NB4 (cell line): ENCODE data around the gene COX7A2L.

Experiments
- DNase-seq: peaks from one replicate; pipeline ENCODE4 v3.0.0; 2010; ENCODE audit warnings: low read depth
- H3K4me3 ChIP-seq: one replicate; pipeline ENCODE4 v1.5.1; 2011; ENCODE audit warnings: mild to moderate bottlenecking, low read depth, low read length, moderate library complexity
- MYC ChIP-seq: IDR thresholded peaks from 2 replicates; pipeline ENCODE4 v1.6.1; 2011; ENCODE audit warnings: low read depth, low read length
- POLR2A ChIP-seq: IDR thresholded peaks from 2 replicates; pipeline ENCODE4 v1.6.1; 2011; ENCODE audit warnings: mild to moderate bottlenecking; ENCODE audit not compliant: insufficient read length; ENCODE audit errors: extremely low read depth
- TF ChIP-seq, protein P1 (sequence below): IDR thresholded peaks from one replicate; pipeline ENCODE4 v1.5.1; 2012; ENCODE audit warnings: low read depth, low read length
- TF ChIP-seq, protein P2 (sequence below): IDR thresholded peaks from 2 replicates; pipeline ENCODE4 v1.6.1; 2011; ENCODE audit warnings: low read depth, low read length

The COX7A2L gene

DNA sequence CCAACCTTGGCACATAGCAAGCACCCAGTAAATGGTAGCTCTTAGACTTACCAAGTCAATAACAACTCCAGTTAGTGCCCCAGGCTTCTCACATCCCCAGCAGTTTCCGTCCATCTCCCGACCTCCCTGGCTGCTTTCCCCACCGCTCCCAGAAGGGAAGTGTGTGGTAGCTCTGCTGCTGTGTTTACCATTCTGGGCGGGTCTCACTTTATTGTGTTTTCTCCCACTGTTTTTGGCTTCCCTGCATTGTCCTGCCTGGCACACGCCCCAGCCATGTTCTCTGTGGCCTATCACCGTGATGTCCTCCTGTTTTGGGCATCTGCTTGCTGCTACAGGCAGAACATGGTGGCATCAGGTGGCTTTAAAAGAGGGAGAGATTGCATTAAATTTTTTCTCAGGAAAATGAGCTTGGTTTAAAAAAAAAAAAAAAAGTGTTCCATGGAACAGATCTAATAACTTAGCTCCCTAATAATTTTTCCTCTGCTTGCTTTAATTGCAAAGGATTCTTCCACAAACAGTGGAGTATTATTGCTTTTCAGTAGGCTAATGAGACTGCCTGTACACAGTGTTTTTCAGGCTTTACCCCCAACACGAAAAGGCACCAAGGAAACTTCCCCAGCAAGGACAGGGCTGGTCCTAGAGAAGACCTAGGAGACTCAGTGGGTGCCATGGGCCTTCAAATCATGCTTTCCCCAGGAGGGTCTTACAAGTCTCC lies 8.0 kb upstream of the COX7A2L start:
- H3K4me3 ChIP-seq: no peak overlapping the region
- no peak for DNase-seq
- TF ChIP-seq MYC (no peak), POLR2A (no peak)
- TF ChIP-seq, protein P1, sequence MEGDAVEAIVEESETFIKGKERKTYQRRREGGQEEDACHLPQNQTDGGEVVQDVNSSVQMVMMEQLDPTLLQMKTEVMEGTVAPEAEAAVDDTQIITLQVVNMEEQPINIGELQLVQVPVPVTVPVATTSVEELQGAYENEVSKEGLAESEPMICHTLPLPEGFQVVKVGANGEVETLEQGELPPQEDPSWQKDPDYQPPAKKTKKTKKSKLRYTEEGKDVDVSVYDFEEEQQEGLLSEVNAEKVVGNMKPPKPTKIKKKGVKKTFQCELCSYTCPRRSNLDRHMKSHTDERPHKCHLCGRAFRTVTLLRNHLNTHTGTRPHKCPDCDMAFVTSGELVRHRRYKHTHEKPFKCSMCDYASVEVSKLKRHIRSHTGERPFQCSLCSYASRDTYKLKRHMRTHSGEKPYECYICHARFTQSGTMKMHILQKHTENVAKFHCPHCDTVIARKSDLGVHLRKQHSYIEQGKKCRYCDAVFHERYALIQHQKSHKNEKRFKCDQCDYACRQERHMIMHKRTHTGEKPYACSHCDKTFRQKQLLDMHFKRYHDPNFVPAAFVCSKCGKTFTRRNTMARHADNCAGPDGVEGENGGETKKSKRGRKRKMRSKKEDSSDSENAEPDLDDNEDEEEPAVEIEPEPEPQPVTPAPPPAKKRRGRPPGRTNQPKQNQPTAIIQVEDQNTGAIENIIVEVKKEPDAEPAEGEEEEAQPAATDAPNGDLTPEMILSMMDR: no peak
- TF ChIP-seq, protein P2, sequence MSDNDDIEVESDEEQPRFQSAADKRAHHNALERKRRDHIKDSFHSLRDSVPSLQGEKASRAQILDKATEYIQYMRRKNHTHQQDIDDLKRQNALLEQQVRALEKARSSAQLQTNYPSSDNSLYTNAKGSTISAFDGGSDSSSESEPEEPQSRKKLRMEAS: no peak

DNA sequence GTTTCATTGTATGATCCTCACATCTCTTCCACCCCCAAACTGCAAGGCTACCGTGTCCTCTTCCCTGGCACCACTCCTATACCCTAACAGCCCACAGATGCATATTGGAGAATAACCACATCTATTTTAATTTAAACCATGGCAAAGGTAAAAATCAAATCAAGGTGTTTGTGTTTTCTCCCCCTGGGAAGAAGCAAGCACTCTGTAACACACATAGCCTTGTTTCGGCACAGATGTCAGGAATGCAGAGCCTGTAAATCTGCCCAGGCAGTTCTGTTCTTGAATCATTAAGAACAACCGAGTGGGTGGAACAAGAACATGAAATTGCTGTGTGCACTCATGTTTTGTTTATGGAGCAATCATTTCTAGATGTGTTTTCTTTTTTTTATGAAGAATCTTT lies 6.8 kb upstream of the COX7A2L start:
- no peak overlapping the region for H3K4me3 ChIP-seq
- TF ChIP-seq POLR2A: no peak
- TF ChIP-seq, protein P1: no peak
- TF ChIP-seq, protein P2: no peak
- no peak for TF ChIP-seq MYC
- no peak for DNase-seq

DNA sequence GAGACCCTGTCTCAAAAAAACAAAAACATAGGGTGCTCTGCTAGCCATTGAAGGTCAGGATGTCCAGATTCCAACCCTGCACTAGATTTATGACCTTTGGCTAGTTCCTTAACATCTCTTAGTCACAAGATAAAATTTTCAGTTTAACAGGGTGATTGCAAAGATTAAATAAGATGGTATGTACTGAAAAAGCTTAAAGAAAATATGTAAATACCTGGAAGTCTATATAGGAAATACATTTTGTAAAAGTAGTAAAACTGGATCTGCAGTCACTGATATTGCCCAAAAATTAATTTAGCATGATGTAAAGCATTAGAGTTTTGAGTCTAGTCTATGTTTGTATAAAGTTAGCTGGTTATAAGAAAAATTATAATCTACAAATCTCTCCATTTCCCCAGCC lies 5.4 kb upstream of the COX7A2L start:
- TF ChIP-seq, protein P1: no peak
- TF ChIP-seq POLR2A (no peak), MYC (no peak)
- TF ChIP-seq, protein P2: no peak
- DNase-seq: no peak
- H3K4me3 ChIP-seq: no peak overlapping the region

DNA sequence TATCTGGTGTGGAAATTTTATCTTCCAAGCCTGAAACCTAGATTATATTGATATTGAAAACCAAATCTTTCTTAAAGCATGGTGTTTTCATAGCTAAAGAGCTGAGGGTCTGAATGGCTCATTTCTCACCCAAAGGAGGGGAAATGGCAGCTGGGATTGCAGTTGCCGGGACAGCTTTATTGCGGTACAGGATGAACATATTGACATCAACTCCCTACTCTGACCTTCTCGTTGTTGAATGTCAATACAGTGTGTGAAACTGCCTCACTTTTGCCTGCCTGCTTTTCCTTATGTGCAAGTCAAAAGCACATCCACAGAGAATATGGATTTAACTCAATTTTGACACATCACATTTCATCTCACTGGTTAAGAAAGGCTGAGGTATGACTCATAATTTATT lies 3.6 kb upstream of the COX7A2L start:
- no peak for TF ChIP-seq POLR2A
- TF ChIP-seq MYC: no peak
- TF ChIP-seq, protein P2: no peak

DNA sequence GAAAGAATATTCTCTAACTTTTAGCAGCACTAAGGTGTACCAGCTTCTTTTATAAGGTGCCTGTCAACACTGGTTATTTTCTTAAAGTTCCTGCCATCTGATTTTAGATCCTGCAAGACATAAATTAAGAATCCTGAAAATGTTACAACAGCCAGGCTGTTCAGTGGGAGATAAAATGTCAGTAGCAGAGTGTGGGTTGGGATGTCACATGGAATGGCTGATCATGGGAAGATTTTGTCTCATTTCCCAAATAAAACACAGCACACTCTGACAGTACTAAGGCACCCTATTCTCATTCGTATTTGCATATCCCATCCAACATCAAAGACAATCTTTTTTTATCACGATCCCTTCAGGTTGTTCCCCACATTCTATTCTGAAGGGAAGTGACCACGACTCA lies 2.4 kb upstream of the COX7A2L start:
- H3K4me3 ChIP-seq: no peak overlapping the region
- TF ChIP-seq, protein P2: no peak
- no peak for TF ChIP-seq MYC
- TF ChIP-seq, protein P1: no peak
- no peak for TF ChIP-seq POLR2A
- DNase-seq: no peak

More for the DNA sequence above, 3.6 kb upstream of the COX7A2L start:
- no peak for DNase-seq
- H3K4me3 ChIP-seq: no peak overlapping the region

DNA sequence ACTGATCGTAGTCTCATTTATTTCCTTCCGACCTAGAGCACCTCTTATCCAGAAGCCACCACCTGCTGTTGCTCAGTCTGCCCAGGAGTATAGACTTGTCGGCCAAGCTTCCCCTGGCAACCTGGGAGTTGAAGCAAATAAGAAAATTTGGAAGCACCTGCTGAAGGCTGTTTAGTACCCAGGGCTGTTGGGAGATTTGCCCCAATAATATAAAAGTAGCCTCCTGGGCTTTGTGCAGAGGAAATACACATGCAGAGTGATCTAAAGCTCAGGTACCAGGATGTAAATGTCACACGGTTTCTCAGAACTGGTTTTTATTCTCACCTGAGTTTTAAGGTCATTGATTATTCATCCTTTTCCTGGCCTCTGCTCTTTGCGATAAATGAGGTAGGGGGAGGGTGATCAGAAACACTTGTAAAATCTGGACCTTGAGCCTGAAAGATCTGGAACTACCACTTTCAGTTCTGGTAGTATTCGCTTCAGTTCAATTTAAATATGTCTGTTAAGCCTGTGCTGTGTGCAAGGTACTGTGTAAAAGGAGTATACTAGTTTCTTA lies 789 bp upstream of the COX7A2L start:
- H3K4me3 ChIP-seq: peak overlapping the region; percentile 54
- DNase-seq: no peak
- TF ChIP-seq, protein P2: no peak
- TF ChIP-seq MYC (no peak), POLR2A (no peak)
- TF ChIP-seq, protein P1: no peak
